Activated CD4-positive, alpha-beta memory T cell treated with anti-CD3 and anti-CD28 coated beads for 36 hours (primary cell): ENCODE results near the gene SLC25A21. TPM values are rescaled to one million over a fixed set of nuclear protein-coding genes. Genes with fewer than 3 reads are reported as not detected.

Source experiments
- CTCF ChIA-PET: fragments of 350-600 bp; sonication (Branson Sonifier 250); formaldehyde crosslinking; loops from one replicate; lab custom pipeline; 2021; ENCODE audit warnings: antibody characterized with exemption, inconsistent platforms; lab: Charles Lee
- POLR2A ChIA-PET: fragments of 350-600 bp; sonication (Branson Sonifier 250); formaldehyde crosslinking; loops from one replicate; lab custom pipeline; 2021; ENCODE audit warnings: antibody characterized with exemption; lab: Charles Lee
- DNase-seq: peaks from one replicate; pipeline ENCODE4 v3.0.0-alpha.2; 2020
- H3K27ac Mint-ChIP-seq: one replicate; pipeline ENCODE4 v1.8.0; 2021; ENCODE audit warnings: mixed read lengths
- H3K27me3 Mint-ChIP-seq: one replicate; pipeline ENCODE4 v1.8.0; 2021; ENCODE audit warnings: mixed read lengths
- H3K36me3 Mint-ChIP-seq: one replicate; pipeline ENCODE4 v1.8.0; 2021; ENCODE audit warnings: mixed read lengths
- H3K4me1 Mint-ChIP-seq: one replicate; pipeline ENCODE4 v1.8.0; 2021; ENCODE audit warnings: low read depth, mixed read lengths
- H3K4me3 Mint-ChIP-seq: one replicate; pipeline ENCODE4 v1.8.0; 2021; ENCODE audit warnings: mild to moderate bottlenecking, mixed read lengths
- H3K9me3 Mint-ChIP-seq: one replicate; pipeline ENCODE4 v1.8.0; 2021; ENCODE audit warnings: mixed read lengths
- intact Hi-C: fragments of 100-400 bp; cut with micrococcal nuclease; formaldehyde crosslinking; loops from one replicate; pipeline ENCODE4 v1.15.1; 2023
- total RNA-seq, 2 experiments: library from RNA; stranded (reverse); gene quantifications; one replicate each; pipeline ENCODE4 v1.2.3, GENCODE V29; 2021

Gene SLC25A21
- total RNA-seq, 2 experiments from 2014 or later: not detected

DNA sequence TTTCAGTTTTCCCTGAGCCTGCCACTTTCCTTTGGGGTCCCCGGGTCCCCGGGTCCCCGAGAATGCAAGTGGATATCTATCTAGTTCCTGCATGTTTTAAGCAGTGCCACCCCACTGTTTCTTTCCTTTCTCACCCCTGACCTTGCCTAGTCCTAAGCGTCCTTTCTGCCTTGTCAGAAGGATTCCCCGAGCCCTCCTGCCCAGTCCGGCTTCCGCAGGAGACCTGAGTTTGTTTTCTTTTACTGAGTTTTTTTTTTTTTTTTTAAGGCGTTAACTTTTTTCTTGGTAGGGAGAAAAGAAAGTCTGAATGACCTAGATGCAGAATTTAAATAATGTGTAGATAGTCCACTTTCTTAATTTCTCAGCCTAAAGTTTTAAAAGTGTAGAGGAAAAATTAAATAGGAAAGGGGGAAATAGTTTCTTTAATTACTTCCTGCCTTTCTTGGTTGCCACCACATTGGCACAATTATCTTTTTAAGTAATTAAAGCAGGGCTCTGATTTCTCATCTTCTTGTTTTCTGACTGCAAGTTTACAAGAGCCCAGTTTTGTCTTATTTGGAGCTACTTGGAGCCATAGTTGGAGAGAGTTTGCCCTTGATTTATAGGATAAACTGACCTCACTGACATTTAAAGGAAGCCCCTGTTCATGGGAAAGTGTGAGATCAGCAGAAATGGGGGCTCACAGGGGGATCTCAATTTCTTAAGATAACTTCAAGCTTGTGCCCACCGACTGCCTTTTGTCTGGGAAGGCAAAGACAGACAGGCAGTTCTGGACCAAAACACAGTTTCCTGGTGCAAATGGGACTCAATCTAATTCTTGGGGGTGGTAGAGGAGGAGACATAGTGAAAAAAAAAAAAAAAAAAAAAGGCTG lies 507.8 kb downstream of the SLC25A21 start:
- intact Hi-C loops: no loop called here
- peaks cover 38% of the 10 kb centered on the region for H3K4me1 Mint-ChIP-seq
- no peak for DNase-seq
- ChIA-PET CTCF (no interaction called here), POLR2A (no interaction called here)
- H3K27ac Mint-ChIP-seq: no peak overlapping the region
- H3K27me3 Mint-ChIP-seq: peaks cover 67% of the 10 kb centered on the region
- H3K36me3 Mint-ChIP-seq: peaks cover 4% of the 10 kb centered on the region
- no peaks in the 10 kb centered on the region for H3K9me3 Mint-ChIP-seq
- peak overlapping the region; percentile 6 for H3K4me3 Mint-ChIP-seq

DNA sequence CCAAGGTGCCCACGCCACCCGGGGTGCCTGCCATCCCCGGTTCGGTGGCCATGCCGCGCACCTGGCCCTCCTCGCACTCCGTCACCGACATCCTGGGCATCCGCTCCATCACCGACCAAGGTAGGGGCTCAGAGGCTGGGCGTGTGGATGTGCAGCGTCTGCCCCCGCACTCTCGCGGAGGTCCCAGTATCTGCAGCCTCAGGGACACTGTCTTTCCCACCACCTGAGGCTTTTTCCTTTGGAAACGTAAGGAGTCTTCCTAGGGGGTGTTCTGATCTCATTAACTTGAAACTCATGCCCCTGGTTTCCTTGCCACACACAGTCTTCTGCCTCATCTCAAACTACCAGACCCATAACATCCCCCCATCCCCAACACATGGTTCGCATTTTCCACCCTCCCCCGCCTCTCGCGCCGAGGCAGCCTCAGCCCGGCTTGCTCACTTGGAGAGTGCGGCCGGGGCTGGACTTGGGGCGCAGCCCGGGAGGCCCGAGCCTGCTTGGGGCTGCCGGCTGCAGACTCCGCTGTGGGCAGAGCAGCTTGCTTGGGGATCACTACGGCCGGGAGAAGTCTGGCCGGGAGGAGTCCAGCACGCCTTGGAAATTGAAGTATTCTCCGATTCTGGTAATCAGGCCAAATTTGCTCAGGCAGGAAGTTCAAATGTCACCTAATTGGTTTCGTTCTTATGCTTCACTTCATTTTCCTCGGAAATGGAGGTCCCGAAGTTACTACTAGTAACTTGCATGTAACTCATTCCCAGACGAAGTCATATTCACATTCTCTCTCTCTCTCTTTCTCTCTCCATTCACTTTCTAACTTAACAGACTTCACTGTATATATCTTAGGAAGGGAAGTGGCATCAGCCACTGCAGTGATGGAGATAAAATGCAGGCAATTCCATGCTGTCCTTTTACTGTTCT lies 508.7 kb downstream of the SLC25A21 start:
- H3K4me1 Mint-ChIP-seq: peaks cover 42% of the 10 kb centered on the region
- no peak for DNase-seq
- no peak overlapping the region for H3K27ac Mint-ChIP-seq
- H3K36me3 Mint-ChIP-seq: peaks cover 4% of the 10 kb centered on the region
- CTCF ChIA-PET: no interaction called here
- H3K9me3 Mint-ChIP-seq: no peaks in the 10 kb centered on the region
- H3K4me3 Mint-ChIP-seq: peak overlapping the region; percentile 6
- H3K27me3 Mint-ChIP-seq: peaks cover 75% of the 10 kb centered on the region
- intact Hi-C loops: no loop called here
- POLR2A ChIA-PET: no interaction called here

DNA sequence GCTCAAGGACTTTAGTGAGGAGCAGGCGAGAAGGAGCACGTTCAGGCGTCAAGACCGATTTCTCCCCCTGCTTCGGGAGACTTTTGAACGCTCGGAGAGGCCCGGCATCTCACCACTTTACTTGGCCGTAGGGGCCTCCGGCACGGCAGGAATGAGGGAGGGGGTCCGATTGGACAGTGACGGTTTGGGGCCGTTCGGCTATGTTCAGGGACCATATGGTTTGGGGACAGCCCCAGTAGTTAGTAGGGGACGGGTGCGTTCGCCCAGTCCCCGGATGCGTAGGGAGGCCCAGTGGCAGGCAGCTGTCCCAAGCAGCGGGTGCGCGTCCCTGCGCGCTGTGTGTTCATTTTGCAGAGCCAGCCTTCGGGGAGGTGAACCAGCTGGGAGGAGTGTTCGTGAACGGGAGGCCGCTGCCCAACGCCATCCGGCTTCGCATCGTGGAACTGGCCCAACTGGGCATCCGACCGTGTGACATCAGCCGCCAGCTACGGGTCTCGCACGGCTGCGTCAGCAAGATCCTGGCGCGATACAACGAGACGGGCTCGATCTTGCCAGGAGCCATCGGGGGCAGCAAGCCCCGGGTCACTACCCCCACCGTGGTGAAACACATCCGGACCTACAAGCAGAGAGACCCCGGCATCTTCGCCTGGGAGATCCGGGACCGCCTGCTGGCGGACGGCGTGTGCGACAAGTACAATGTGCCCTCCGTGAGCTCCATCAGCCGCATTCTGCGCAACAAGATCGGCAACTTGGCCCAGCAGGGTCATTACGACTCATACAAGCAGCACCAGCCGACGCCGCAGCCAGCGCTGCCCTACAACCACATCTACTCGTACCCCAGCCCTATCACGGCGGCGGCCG lies 509.6 kb downstream of the SLC25A21 start:
- Mint-ChIP-seq H3K27ac (no peak overlapping the region), H3K4me3 (no peak overlapping the region), H3K4me1 (peaks cover 45% of the 10 kb centered on the region), H3K36me3 (peaks cover 4% of the 10 kb centered on the region), H3K27me3 (peaks cover 75% of the 10 kb centered on the region), H3K9me3 (no peaks in the 10 kb centered on the region)
- ChIA-PET CTCF (no interaction called here), POLR2A (no interaction called here)
- intact Hi-C loops: no loop called here
- no peak for DNase-seq

DNA sequence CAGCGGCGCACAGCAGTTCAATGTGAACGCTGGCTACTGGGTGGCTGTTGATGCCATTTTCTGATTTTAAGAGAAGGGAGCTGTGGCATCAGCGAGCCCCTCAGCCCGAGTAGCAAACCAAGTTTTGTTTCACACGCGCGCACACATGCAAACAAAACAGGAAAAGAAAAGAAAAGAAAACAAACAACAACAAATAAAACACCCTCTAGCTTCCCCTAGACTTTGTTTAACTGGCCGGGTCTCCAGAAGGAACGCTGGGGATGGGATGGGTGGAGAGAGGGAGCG lies 510.2 kb downstream of the SLC25A21 start:
- H3K27me3 Mint-ChIP-seq: peaks cover 77% of the 10 kb centered on the region
- no peaks in the 10 kb centered on the region for H3K9me3 Mint-ChIP-seq
- POLR2A ChIA-PET: no interaction called here
- intact Hi-C loops: no loop called here
- no peak overlapping the region for H3K27ac Mint-ChIP-seq
- no peak overlapping the region for H3K4me3 Mint-ChIP-seq
- CTCF ChIA-PET: no interaction called here
- DNase-seq: no peak
- H3K36me3 Mint-ChIP-seq: peaks cover 3% of the 10 kb centered on the region
- peaks cover 45% of the 10 kb centered on the region for H3K4me1 Mint-ChIP-seq

DNA sequence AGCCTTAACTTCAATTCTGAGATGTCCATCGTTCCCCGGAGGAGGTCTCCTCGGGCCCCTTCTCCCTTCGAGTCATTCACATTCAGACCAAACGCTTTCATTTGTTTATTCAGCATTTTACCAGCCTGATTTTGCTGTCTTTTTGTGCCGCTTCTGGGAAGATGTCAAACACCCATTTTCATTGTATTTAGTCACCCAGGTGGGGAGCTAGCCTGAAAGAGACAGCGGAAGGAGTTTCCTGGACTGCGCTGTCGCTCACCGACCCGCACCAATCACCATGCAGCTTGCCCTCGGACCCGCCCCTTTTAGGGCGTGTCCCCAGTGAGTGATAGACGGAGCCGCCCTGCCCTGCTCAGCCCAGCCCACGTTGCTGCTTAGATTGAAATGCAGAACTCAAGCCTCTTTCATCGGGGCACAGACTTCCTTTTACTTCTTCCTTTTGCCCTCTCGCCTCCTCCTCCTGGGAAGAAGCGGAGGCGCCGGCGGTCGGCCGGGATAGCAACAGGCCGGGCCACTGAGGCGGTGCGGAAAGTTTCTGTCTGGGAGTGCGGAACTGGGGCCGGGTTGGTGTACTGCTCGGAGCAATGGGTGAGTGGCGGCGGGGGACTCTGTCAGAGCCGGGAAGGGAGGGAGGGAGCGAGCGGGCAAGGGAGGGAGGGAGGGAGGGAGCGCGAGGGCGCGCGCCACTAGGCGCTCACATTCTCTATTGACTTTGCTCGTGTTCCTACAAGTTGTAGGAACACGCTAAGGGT lies 510.7 kb downstream of the SLC25A21 start, which contains the start of gene PAX9:
Gene PAX9, plus strand, starts transcription at position 355 of the 752 bp plus-strand sequence. Its CDS starts 230 bp downstream, at position 585.
- peak; percentile 73 for DNase-seq
- Mint-ChIP-seq H3K4me3 (no peak within 1 kb of the TSS), H3K4me1 (peaks cover 49% of the 10 kb centered on the region), H3K9me3 (no peaks in the 10 kb centered on the region), H3K36me3 (peaks cover 3% of the 10 kb centered on the region), H3K27ac (no peak within 1 kb of the TSS), H3K27me3 (peaks cover 78% of the 10 kb centered on the region)
- POLR2A ChIA-PET: no interaction called here
- CTCF ChIA-PET: no interaction called here
- intact Hi-C loops: loop anchor here (2.0 kb wide), 3 partner anchors 77 to 281 kb away; partner anchors contain the start of gene NKX2-1

DNA sequence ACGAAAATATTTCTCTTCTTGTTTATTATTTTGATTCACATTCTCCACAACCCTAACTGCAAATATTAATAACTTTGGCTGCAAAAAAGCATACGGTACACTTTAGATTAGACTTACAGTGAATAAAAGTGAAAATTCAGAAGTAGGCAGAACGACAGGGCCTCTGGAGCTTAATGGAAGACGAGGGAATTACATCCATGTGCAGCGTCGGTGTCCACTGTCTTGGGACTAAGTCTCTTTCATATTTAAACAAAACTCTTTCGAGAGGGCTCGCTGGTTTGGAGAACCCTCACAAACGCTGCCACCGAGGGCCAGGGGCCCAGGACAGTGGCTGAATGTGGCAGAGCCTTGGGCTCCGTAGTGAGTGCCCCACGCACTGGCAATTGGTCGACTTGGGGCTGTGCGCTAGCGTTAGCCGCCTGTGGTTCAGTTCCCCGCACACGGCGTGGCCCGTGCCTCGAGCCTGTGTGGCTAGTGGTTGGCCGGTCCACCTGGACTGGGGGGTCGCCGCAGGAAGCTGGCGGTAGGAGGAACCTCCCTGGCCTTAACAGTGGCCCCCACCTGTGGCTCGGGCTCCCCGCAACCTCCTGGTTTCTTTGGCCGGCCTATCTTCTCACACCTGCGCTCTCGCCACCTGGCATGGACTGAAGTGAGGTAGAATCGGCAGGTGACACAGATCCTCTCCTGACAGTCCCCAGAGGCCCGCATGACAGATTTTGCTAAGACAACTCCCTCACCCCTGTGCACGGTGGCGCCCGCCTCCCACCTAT lies 511.5 kb downstream of the SLC25A21 start:
- Mint-ChIP-seq H3K4me1 (peaks cover 53% of the 10 kb centered on the region), H3K27ac (no peak overlapping the region), H3K4me3 (no peak overlapping the region), H3K36me3 (peaks cover 3% of the 10 kb centered on the region), H3K27me3 (peaks cover 83% of the 10 kb centered on the region), H3K9me3 (no peaks in the 10 kb centered on the region)
- no peak for DNase-seq
- intact Hi-C loops: loop anchor here (2.0 kb wide), 3 partner anchors 76 to 282 kb away; partner anchors contain the start of gene NKX2-1
- CTCF ChIA-PET: no interaction called here
- POLR2A ChIA-PET: no interaction called here

DNA sequence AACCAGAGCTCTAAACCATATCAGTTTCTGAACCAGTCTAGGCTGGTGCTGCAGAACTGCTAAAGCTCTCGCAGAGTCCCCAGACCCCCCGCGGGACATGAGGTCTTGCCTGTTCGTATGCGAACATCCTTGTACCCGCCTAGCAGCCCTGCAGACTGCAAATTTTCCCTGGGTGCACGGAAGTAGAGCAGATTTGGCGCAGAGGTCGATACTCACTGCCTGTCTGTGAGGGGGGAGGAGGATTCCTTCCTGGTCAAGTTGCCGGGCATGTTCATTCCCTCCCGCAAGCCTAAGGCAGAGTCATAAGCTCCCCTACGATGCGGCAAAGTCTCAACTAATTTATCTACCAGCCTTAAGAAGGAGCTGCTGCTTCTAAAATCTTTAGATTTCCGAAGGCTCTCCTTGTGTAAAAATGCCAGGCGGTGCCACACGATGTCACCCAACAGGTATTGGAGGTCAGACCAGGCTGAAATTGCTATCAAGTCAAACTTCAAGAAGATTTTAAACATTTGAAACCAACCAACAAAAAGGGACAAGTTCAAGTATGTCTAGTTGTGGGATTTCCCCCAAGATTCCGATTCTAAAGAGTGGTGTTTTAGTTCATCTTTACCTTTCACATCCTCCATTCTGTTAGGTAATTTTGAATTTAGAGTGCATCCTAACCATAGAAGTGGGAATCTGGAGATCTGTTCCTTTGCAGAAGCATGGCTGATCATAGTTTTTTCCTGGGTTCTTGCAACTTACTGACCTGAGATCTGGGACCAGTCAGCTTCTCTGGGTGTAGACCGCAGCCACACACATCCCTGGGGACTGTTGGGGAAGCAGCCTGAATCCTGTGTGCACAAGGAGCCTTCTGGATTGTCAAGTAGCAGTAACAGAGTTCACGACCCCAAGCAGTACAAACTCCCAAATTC lies 512.3 kb downstream of the SLC25A21 start:
- peaks cover 83% of the 10 kb centered on the region for H3K27me3 Mint-ChIP-seq
- no peaks in the 10 kb centered on the region for H3K9me3 Mint-ChIP-seq
- no peak overlapping the region for H3K27ac Mint-ChIP-seq
- H3K4me3 Mint-ChIP-seq: no peak overlapping the region
- H3K4me1 Mint-ChIP-seq: peaks cover 49% of the 10 kb centered on the region
- POLR2A ChIA-PET: no interaction called here
- CTCF ChIA-PET: interaction anchor here (1.0 kb wide), 1 partner anchor 9 kb away, joined by 3 read pairs; no protein-coding TSS in a partner anchor
- H3K36me3 Mint-ChIP-seq: peaks cover 3% of the 10 kb centered on the region
- DNase-seq: no peak
- intact Hi-C loops: loop anchor here (2.0 to 5.0 kb wide), 4 partner anchors 75 to 937 kb away; partner anchors contain the start of genes FOXA1, NKX2-1 and TTC6

DNA sequence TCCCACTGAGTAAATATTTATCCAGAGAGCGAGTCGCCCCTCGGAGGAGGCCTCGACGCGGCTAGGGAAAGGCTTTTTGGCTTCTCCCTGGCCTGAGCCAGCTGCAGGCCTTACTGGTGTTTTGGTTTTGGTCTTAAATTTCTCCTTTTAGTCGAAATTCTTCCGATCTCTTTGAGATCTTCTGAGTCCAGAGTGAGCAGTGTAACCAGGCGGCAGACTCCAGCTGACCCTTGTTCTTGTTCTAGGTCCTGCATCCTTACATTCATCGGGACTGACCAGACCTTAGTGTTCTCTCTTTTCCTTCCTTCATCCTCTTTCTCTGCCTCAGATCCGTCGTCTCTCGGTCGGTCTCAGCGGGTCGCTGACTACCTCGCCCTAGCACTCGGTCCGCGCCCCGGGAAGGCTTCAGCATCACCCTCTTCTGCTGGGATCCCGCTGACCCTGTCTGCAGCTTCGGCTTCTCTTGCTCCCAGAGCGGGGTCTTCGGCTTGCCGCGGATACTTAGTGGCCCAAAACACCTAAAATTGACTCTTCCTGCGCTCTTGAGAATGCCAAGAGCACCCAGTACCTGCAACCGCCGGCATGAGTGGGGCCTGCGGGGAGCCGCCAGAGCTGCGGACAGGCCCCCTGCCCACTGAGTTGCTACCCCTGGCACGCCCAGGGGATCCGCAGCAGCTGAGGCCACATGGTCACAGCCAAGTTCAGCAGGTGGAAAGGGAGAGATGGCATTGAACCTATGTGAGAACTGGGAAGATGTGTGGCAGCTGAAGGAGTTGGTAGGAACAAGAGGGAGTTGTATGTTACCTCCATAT lies 513.2 kb downstream of the SLC25A21 start:
- Mint-ChIP-seq H3K27me3 (peaks cover 84% of the 10 kb centered on the region), H3K4me3 (no peak overlapping the region), H3K36me3 (peaks cover 3% of the 10 kb centered on the region), H3K27ac (no peak overlapping the region), H3K9me3 (no peaks in the 10 kb centered on the region), H3K4me1 (peaks cover 48% of the 10 kb centered on the region)
- ChIA-PET POLR2A (interaction anchor here (0.5 kb wide), 1 partner anchor 105 kb away, joined by 3 read pairs; no protein-coding TSS in a partner anchor), CTCF (interaction anchor here (1.0 to 1.4 kb wide), 2 partner anchors 8 to 9 kb away, joined by 3 read pairs; no protein-coding TSS in a partner anchor)
- intact Hi-C loops: loop anchor here (5.0 kb wide), 1 partner anchor 938 kb away; the partner anchor contains the start of genes FOXA1 and TTC6
- no peak for DNase-seq
